Stomach (tissue), 9 donors: ENCODE results near the gene STON2. TPM values are rescaled to one million over a fixed set of nuclear protein-coding genes. Genes with fewer than 3 reads are reported as not detected.
"Not testable (repeated sequence)": the region's sequence is repeated elsewhere in the genome, so short reads cannot be mapped to it uniquely, and the experiment has no call there.

Source experiments
- DNase-seq, 2 donors: peaks; one replicate each; pipeline versions ENCODE4 v3.0.0 to v3.0.0-alpha.2; 2013 to 2019
- H3K27ac ChIP-seq, 5 donors: fragments of 200-600 bp in 4 of 5; sonication (generic) in 4 of 5; one replicate each; pipeline ENCODE4 v1.5.1; 2013 to 2019; ENCODE audit warnings: mild to moderate bottlenecking in 1 of 5, moderate library complexity in 1 of 5
- H3K27me3 ChIP-seq, 3 donors: fragments of 200-600 bp; sonication (generic); one replicate each; pipeline ENCODE4 v1.5.1; 2017 to 2019; ENCODE audit warnings: mixed run types in 1 of 3
- H3K36me3 ChIP-seq, 4 donors: fragments of 200-600 bp; sonication (generic); 1 replicate in 3 of 4; 2 replicates in 1 of 4; pipeline ENCODE4 v1.5.1; 2016 to 2019
- H3K4me1 ChIP-seq, 4 donors: fragments of 200-600 bp; sonication (generic); one replicate each; pipeline ENCODE4 v1.5.1; 2016 to 2019
- H3K4me3 ChIP-seq, 4 donors: fragments of 200-600 bp; sonication (generic) in 3 of 4; one replicate each; pipeline ENCODE4 v1.5.1; 2016 to 2019; ENCODE audit warnings: mild to moderate bottlenecking in 1 of 4
- H3K9me3 ChIP-seq, 4 donors: fragments of 200-600 bp; sonication (generic); one replicate each; pipeline ENCODE4 v1.5.1; 2016 to 2019
- CTCF ChIP-seq, 7 experiments: fragments of 450-650 bp in 4 of 7; fragments of 200-600 bp in 3 of 7; sonication (generic) in 3 of 7; IDR thresholded peaks; one replicate each; pipeline ENCODE4 v1.5.1; 2016 to 2019; ENCODE audit warnings: antibody characterized with exemption in 7 of 7, control low read depth in 2 of 7, mild to moderate bottlenecking in 1 of 7
- EP300 ChIP-seq: sonication (generic); formaldehyde crosslinking; IDR thresholded peaks from one replicate; pipeline ENCODE4 v1.6.1; 2017; ENCODE audit warnings: antibody characterized with exemption
- POLR2A ChIP-seq, 4 donors: fragments of 450-650 bp; IDR thresholded peaks; one replicate each; pipeline ENCODE4 v1.6.1; 2016; ENCODE audit warnings: antibody characterized with exemption in 4 of 4, control low read depth in 2 of 4, mild to moderate bottlenecking in 1 of 4, moderate library complexity in 1 of 4
- POLR2AphosphoS5 ChIP-seq, 3 donors: sonication (generic); formaldehyde crosslinking; IDR thresholded peaks; one replicate each; pipeline ENCODE4 v1.6.1; 2016; ENCODE audit warnings: antibody characterized with exemption in 3 of 3
- WGBS, 5 donors: extraction: QIAGEN DNeasy Blood & Tissue Kit in 3 of 5; methylation state at CpG; one replicate each; pipeline versions ENCODE4 v1.1.5 to v1.1.7; 2013 to 2018; 5-methylcytosine and 5-hydroxymethylcytosine counted together
- intact Hi-C: fragments of 100-400 bp; cut with DNase I; formaldehyde crosslinking; loops from one replicate; pipeline ENCODE4 v1.15.1; 2023; ENCODE audit warnings: low total_unique reads
- polyA plus RNA-seq, 3 donors: library from polyadenylated mRNA; stranded (reverse); fragments of 200-250 nt; gene quantifications; one replicate each; pipeline ENCODE4 v1.2.3, GENCODE V29; 2013
- total RNA-seq, 5 donors: library from RNA; depleted of rRNA; stranded (reverse); fragments of >200 nt; gene quantifications; one replicate each; pipeline versions ENCODE4 v1.1.0 to v1.2.3, GENCODE V29; 2014 to 2016
- donor health status: healthy with polysubstance abuse.
- donor health status: Bipolar disorder and iron deficiency.
- donor health status: healthy.

The STON2 gene
- total and polyA plus RNA-seq, 8 donors, result 1.4 to 50.2 (median 8.3) TPM

- no peaks in the 10 kb centered on the region for H3K36me3 ChIP-seq
- no peak for TF ChIP-seq POLR2A (IDR thresholded peaks at IDR 0.05)
- H3K27ac ChIP-seq, result no peak overlapping the region
These were observed 17.5 kb downstream of the STON2 start for GRCh38 chr14:81382517-81383225.

GRCh38 chr14:81380009-81380408 lies 20.1 kb downstream of the STON2 start:
- H3K36me3 ChIP-seq, H3K27ac ChIP-seq, H3K4me1 ChIP-seq, intact Hi-C loops, H3K9me3 ChIP-seq, DNase-seq, H3K27me3 ChIP-seq, H3K4me3 ChIP-seq: not testable (repeated sequence)
- WGBS, 5 donors, result 67 to 79% (median 69%) methylated on average over 2 of the region's 2 CpGs

More at GRCh38 chr14:81382517-81383225, 17.5 kb downstream of the STON2 start:
- 37 to 48% (median 40%) methylated on average over 8 of the region's 8 CpGs for WGBS, 5 donors
- intact Hi-C loops, result no loop called here
- H3K4me1 ChIP-seq, result no peaks in the 10 kb centered on the region
- no peak overlapping the region for H3K4me3 ChIP-seq
- no peaks in the 10 kb centered on the region for H3K9me3 ChIP-seq
- H3K27me3 ChIP-seq, result no peaks in the 10 kb centered on the region
- DNase-seq, result no peak

- Histone ChIP-seq H3K27me3 (no peaks in the 10 kb centered on the region), H3K27ac (no peak overlapping the region), H3K4me3 (no peak overlapping the region), H3K9me3 (no peaks in the 10 kb centered on the region), H3K4me1 (no peaks in the 10 kb centered on the region), H3K36me3 (no peaks in the 10 kb centered on the region)
- no peak for DNase-seq
- WGBS, 5 donors, result 86 to 98% (median 90%) methylated on average over 1 of the region's 1 CpG
- intact Hi-C loops, result no loop called here
- no peak for TF ChIP-seq POLR2A (IDR thresholded peaks at IDR 0.05)
- no peak for TF ChIP-seq EP300
- TF ChIP-seq POLR2AphosphoS5 (IDR thresholded peaks at IDR 0.05), result no peak
- no peak for TF ChIP-seq CTCF (IDR thresholded peaks at IDR 0.05)
These were observed 28.3 kb downstream of the STON2 start for GRCh38 chr14:81371802-81372201.

- DNase-seq, result no peak
- H3K27me3 ChIP-seq, result no peaks in the 10 kb centered on the region
- H3K36me3 ChIP-seq, result no peaks in the 10 kb centered on the region
- 84 to 91% (median 87%) methylated on average over 4 of the region's 4 CpGs for WGBS, 5 donors
- intact Hi-C loops, result no loop called here
- no peaks in the 10 kb centered on the region for H3K4me1 ChIP-seq
- no peak overlapping the region for H3K4me3 ChIP-seq
- H3K9me3 ChIP-seq, result no peaks in the 10 kb centered on the region
- TF ChIP-seq EP300, result no peak
- TF ChIP-seq POLR2A (IDR thresholded peaks at IDR 0.05), result no peak
- TF ChIP-seq CTCF (IDR thresholded peaks at IDR 0.05), result no peak
- TF ChIP-seq POLR2AphosphoS5 (IDR thresholded peaks at IDR 0.05), result no peak
- no peak overlapping the region for H3K27ac ChIP-seq
These were observed 32.6 kb downstream of the STON2 start for GRCh38 chr14:81367563-81367962.

- Histone ChIP-seq H3K27ac (no peak overlapping the region), H3K4me3 (no peak overlapping the region), H3K36me3 (no peaks in the 10 kb centered on the region), H3K4me1 (no peaks in the 10 kb centered on the region), H3K9me3 (no peaks in the 10 kb centered on the region), H3K27me3 (no peaks in the 10 kb centered on the region)
- TF ChIP-seq POLR2AphosphoS5 (IDR thresholded peaks at IDR 0.05) (no peak), POLR2A (IDR thresholded peaks at IDR 0.05) (no peak), EP300 (no peak), CTCF (IDR thresholded peaks at IDR 0.05) (no peak)
- no peak for DNase-seq
- 90 to 94% (median 92%) methylated on average over 7 of the region's 7 CpGs for WGBS, 5 donors
- intact Hi-C loops, result no loop called here
These were observed 33.2 kb downstream of the STON2 start for GRCh38 chr14:81366884-81367283.
